ENCODE measurements around the gene UCKL1.
A peak's percentile ranks its signal among the peaks of the same experiment; 100 is the strongest.

The UCKL1 gene

GRCh38 chr20:63947638-63948456 is 8.4 kb downstream of the UCKL1 start:
- H3K4me2 ChIP-seq (ENCODE audit: low read length, poor library complexity, severe bottlenecking): no peak overlapping the region
- no peak overlapping the region for H3K4me3 ChIP-seq (ENCODE audit: insufficient read depth in 1 of 2, low read depth in 1 of 2, low read length in 2 of 2)
- no peak overlapping the region for H3K27ac ChIP-seq (ENCODE audit: low read length, poor library complexity, severe bottlenecking)
- no peak overlapping the region for H2BK5ac ChIP-seq (ENCODE audit: low read depth, low read length, poor library complexity, severe bottlenecking)
- peaks cover 33% of the 10 kb centered on the region for H3K79me1 ChIP-seq (replicated peaks; ENCODE audit: low read length, poor library complexity, severe bottlenecking)
- H3K9ac ChIP-seq (ENCODE audit: low read length): no peak overlapping the region
- H3K4me1 ChIP-seq (ENCODE audit: control insufficient read depth, insufficient read depth, low read depth, low read length): peaks cover 45% of the 10 kb centered on the region
- H3K23ac ChIP-seq (ENCODE audit: low read length in 2 of 2): no peak overlapping the region
- no peak for DNase-seq
- no peak overlapping the region for H4K91ac ChIP-seq (ENCODE audit: low read length)
- H3K36me3 ChIP-seq (ENCODE audit: control insufficient read depth in 1 of 2, insufficient read depth in 2 of 2, low read depth in 1 of 2, low read length in 2 of 2): peaks cover 36 to 80% of the 10 kb centered on the region in 2 experiments
- H2BK120ac ChIP-seq (ENCODE audit: low read depth, low read length): no peak overlapping the region
- H2BK12ac ChIP-seq (ENCODE audit: low read length in 2 of 2): no peak overlapping the region
- no peak overlapping the region for H2AK5ac ChIP-seq (ENCODE audit: low read length, severe bottlenecking)
- no peak overlapping the region for H3K4ac ChIP-seq (ENCODE audit: low read depth in 1 of 2, low read length in 2 of 2)
- H3K14ac ChIP-seq (ENCODE audit: low read length in 2 of 2): no peak overlapping the region
- no peak overlapping the region for H2BK15ac ChIP-seq (ENCODE audit: low read depth, poor library complexity, severe bottlenecking)
- H3K18ac ChIP-seq (ENCODE audit: low read depth in 1 of 2, low read length in 2 of 2): no peak overlapping the region
- 91% methylated on average over 27 of the region's 27 CpGs for WGBS
- H2AFZ ChIP-seq (ENCODE audit: low read depth, low read length): no peak overlapping the region
- H3K27me3 ChIP-seq (ENCODE audit: control insufficient read depth in 1 of 2, insufficient read depth in 1 of 2, low read length in 2 of 2): no peaks in the 10 kb centered on the region
- no peak overlapping the region for H4K8ac ChIP-seq (ENCODE audit: low read length)
- H3K9me3 ChIP-seq (ENCODE audit: control insufficient read depth, low read length): no peaks in the 10 kb centered on the region

GRCh38 chr20:63946986-63947637 is 9.1 kb downstream of the UCKL1 start:
- H2AK5ac ChIP-seq (ENCODE audit: low read length, severe bottlenecking): no peak overlapping the region
- H4K8ac ChIP-seq (ENCODE audit: low read length): no peak overlapping the region
- H4K91ac ChIP-seq (ENCODE audit: low read length): peak overlapping the region; percentile 21
- no peak overlapping the region for H3K4me3 ChIP-seq (ENCODE audit: insufficient read depth in 1 of 2, low read depth in 1 of 2, low read length in 2 of 2)
- no peak overlapping the region for H3K9ac ChIP-seq (ENCODE audit: low read length)
- H3K79me1 ChIP-seq (replicated peaks; ENCODE audit: low read length, poor library complexity, severe bottlenecking): peaks cover 27% of the 10 kb centered on the region
- no peaks in the 10 kb centered on the region for H3K27me3 ChIP-seq (ENCODE audit: control insufficient read depth in 1 of 2, insufficient read depth in 1 of 2, low read length in 2 of 2)
- peaks cover 39 to 81% of the 10 kb centered on the region in 2 experiments for H3K36me3 ChIP-seq (ENCODE audit: control insufficient read depth in 1 of 2, insufficient read depth in 2 of 2, low read depth in 1 of 2, low read length in 2 of 2)
- H2AFZ ChIP-seq (ENCODE audit: low read depth, low read length): no peak overlapping the region
- H3K4me2 ChIP-seq (ENCODE audit: low read length, poor library complexity, severe bottlenecking): no peak overlapping the region
- H3K27ac ChIP-seq (ENCODE audit: low read length, poor library complexity, severe bottlenecking): no peak overlapping the region
- no peaks in the 10 kb centered on the region for H3K9me3 ChIP-seq (ENCODE audit: control insufficient read depth, low read length)
- H2BK12ac ChIP-seq (ENCODE audit: low read length in 2 of 2): no peak overlapping the region
- peaks cover 43% of the 10 kb centered on the region for H3K4me1 ChIP-seq (ENCODE audit: control insufficient read depth, insufficient read depth, low read depth, low read length)
- no peak overlapping the region for H2BK120ac ChIP-seq (ENCODE audit: low read depth, low read length)
- no peak overlapping the region for H3K18ac ChIP-seq (ENCODE audit: low read depth in 1 of 2, low read length in 2 of 2)
- no peak overlapping the region for H3K23ac ChIP-seq (ENCODE audit: low read length in 2 of 2)
- no peak overlapping the region for H2BK15ac ChIP-seq (ENCODE audit: low read depth, poor library complexity, severe bottlenecking)
- no peak overlapping the region for H2BK5ac ChIP-seq (ENCODE audit: low read depth, low read length, poor library complexity, severe bottlenecking)
- 94% methylated on average over 15 of the region's 15 CpGs for WGBS
- H3K14ac ChIP-seq (ENCODE audit: low read length in 2 of 2): no peak overlapping the region
- no peak for DNase-seq
- H3K4ac ChIP-seq (ENCODE audit: low read depth in 1 of 2, low read length in 2 of 2): no peak overlapping the region

GRCh38 chr20:63945921-63946920 is 10.0 kb downstream of the UCKL1 start:
- Histone ChIP-seq H2AFZ (ENCODE audit: low read depth, low read length) (no peak overlapping the region), H3K9ac (ENCODE audit: low read length) (no peak overlapping the region), H4K8ac (ENCODE audit: low read length) (no peak overlapping the region), H4K91ac (ENCODE audit: low read length) (no peak overlapping the region), H3K4ac (ENCODE audit: low read depth in 1 of 2, low read length in 2 of 2) (no peak overlapping the region), H3K4me1 (ENCODE audit: control insufficient read depth, insufficient read depth, low read depth, low read length) (peaks cover 39% of the 10 kb centered on the region), H3K79me1 (replicated peaks; ENCODE audit: low read length, poor library complexity, severe bottlenecking) (peaks cover 30% of the 10 kb centered on the region), H3K4me3 (ENCODE audit: insufficient read depth in 1 of 2, low read depth in 1 of 2, low read length in 2 of 2) (no peak overlapping the region), H2BK5ac (ENCODE audit: low read depth, low read length, poor library complexity, severe bottlenecking) (no peak overlapping the region), H3K4me2 (ENCODE audit: low read length, poor library complexity, severe bottlenecking) (no peak overlapping the region), H3K14ac (ENCODE audit: low read length in 2 of 2) (no peak overlapping the region), H2BK120ac (ENCODE audit: low read depth, low read length) (no peak overlapping the region), H3K18ac (ENCODE audit: low read depth in 1 of 2, low read length in 2 of 2) (no peak overlapping the region), H3K36me3 (ENCODE audit: control insufficient read depth in 1 of 2, insufficient read depth in 2 of 2, low read depth in 1 of 2, low read length in 2 of 2) (peaks cover 42 to 80% of the 10 kb centered on the region in 2 experiments), H3K23ac (ENCODE audit: low read length in 2 of 2) (no peak overlapping the region), H2BK12ac (ENCODE audit: low read length in 2 of 2) (no peak overlapping the region), H3K27me3 (ENCODE audit: control insufficient read depth in 1 of 2, insufficient read depth in 1 of 2, low read length in 2 of 2) (no peaks in the 10 kb centered on the region), H3K27ac (ENCODE audit: low read length, poor library complexity, severe bottlenecking) (no peak overlapping the region), H2BK15ac (ENCODE audit: low read depth, poor library complexity, severe bottlenecking) (no peak overlapping the region), H3K9me3 (ENCODE audit: control insufficient read depth, low read length) (no peaks in the 10 kb centered on the region), H2AK5ac (ENCODE audit: low read length, severe bottlenecking) (no peak overlapping the region)
- DNase-seq: no peak
- WGBS: 96% methylated on average over 38 of the region's 39 CpGs

Data from mesenchymal stem cell (in vitro differentiated cells and primary cell).